Gastroesophageal sphincter (tissue), 2 donors: ENCODE results near the gene DPYD.

ENCODE experiments used
- POLR2A ChIP-seq, 2 donors: fragments of 450-650 bp; IDR thresholded peaks; one replicate each; pipeline ENCODE4 v1.6.1; 2017; ENCODE audit warnings: antibody characterized with exemption in 2 of 2, mild to moderate bottlenecking in 2 of 2, moderate library complexity in 1 of 2
- POLR2AphosphoS5 ChIP-seq: sonication (generic); formaldehyde crosslinking; IDR thresholded peaks from one replicate; pipeline ENCODE4 v1.6.1; 2017; ENCODE audit warnings: antibody characterized with exemption

- TF ChIP-seq POLR2A (IDR thresholded peaks at IDR 0.05) (no peak), POLR2AphosphoS5 (no peak)
Measured at GRCh38 chr1:97368296-97368695, 552.5 kb downstream of the DPYD start.
